COLO668 (cell line): ENCODE measurements around the gene NUDT16L1.

ENCODE experiments used
- DNase-seq: peaks from one replicate; lab custom pipeline; 2025; ENCODE audit not compliant: unreplicated experiment; lab: John Stamatoyannopoulos, UW

The NUDT16L1 gene

DNA sequence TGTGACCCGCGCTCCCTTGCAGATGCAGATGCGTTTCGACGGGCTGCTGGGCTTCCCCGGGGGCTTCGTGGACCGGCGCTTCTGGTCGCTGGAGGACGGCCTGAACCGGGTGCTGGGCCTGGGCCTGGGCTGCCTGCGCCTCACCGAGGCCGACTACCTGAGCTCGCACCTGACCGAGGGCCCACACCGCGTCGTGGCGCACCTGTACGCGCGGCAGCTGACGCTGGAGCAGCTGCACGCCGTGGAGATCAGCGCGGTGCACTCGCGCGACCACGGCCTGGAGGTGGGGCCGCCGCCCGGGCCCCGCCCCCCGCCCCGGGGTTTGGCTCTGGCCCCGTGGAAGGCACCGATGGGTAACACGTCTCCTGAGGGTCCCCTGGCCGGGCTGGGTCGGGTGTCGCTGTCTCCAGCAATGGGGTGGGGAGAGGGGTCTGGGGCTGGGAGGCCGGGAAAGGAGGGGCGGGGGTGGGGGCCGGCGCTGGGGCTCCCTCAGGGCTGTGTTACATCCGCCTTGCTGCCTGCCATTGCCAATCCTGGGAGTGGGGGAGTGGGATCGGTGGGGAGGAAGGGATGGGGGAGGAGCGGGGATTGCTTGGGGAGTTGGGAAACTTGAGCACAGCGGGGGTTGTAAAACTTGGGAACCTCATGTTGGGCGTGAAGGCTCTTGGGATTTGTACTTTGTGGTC, 737 bp downstream of the NUDT16L1 start:
- DNase-seq, result peak; percentile 75

DNA sequence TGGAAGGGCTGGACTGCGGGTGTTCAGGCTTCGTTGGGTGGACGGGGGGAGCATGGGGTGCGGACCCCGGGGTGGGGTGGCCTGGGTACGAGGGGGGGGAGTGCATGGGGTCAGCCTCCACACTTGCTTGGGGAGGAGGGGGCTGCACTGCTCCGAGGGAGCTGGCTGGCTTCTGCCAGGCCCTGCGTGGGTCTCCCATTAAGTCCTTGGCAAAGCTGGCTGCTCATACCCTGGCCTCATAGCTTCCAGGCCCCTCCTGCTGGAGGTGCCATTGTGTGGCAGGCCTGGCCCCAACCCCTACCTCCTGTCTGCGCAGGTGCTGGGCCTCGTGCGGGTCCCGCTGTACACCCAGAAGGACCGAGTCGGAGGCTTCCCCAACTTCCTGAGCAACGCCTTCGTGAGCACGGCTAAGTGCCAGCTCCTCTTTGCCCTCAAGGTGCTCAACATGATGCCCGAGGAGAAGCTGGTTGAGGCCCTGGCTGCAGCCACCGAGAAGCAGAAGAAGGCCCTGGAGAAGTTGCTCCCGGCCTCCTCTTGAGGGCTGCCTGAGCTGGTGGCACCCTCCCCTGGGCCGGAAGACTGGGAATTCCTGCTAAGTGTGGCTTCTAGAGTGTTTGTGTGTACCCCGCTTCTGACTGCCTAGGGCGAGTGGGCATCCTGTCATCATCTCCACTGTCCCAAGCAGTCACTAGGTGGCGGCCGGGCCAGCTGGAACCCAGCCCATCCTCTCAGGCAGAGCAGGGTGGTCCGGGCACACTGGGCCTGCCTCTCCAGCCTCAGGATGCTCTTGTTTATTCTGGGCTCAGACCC, 1.5 kb downstream of the NUDT16L1 start:
- no peak for DNase-seq

DNA sequence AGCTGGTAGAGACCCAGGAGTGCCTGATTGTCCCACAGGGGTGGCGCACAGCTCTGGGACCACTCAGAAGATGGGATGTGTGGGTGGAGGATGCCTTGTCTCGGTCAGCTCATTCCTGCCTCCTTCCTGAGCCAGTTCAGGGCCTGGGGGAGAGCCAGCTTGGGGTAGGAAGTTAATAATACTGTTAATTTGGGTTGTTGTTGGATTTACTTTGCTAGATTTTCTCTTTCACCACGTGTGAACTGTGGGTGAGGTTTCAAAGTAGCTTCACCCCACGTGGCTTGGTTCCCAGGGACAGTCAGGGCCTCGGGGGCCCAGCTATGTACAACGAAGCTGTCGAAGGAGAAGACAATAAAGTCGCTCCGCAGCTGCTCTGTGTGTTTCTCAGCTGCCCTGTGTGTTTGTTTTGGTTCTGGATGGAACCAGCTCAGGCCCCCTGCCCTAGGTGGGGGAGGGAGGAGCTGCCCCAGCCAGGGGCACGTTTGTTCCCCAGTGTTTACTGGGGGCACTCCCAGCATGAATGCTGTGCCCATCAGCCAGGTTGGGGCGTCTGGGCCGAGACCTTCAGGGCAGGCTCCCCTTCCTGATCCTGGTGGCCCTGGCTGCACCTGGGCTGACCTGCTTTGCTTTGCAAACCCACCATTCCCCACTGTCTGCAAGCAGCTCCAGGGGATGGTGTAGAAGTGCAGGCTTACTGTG, 2.3 kb downstream of the NUDT16L1 start:
- peak; percentile 62 for DNase-seq

DNA sequence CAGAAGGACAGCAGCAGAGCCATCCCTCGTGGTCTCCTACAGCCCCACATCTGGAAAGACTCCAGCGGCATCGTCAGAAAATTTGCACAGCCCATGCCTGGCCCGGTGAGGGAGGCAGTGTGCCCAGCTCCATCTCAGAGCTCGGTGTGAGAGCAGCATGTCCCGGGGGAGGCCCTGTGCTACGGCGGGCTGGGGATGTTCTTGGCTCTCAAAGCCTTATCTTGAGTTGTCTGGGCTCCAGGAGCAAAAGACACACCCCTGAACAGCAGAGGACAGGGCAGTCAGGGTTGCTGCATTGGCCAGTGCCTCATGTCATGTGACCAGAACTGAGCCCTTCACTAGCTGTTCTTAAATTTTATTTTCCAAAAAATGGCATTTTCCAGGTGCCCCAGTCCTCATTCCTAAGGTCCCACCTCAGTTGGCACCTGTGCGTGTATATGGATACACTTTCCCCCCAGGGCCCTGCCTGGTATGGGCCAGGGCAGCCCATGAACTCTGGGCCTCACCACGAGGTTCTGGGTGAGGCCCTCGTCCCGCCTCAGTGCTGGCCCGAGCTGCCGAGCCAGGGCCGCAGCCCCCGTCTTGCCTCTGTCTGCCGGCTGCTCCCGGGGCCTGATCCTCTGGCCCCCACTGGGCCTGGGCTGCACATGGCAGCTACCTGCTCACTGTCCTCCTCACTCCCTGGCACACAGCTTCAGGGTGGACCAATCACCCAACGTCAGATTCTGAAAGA, 3.0 kb downstream of the NUDT16L1 start:
- DNase-seq, result no peak

DNA sequence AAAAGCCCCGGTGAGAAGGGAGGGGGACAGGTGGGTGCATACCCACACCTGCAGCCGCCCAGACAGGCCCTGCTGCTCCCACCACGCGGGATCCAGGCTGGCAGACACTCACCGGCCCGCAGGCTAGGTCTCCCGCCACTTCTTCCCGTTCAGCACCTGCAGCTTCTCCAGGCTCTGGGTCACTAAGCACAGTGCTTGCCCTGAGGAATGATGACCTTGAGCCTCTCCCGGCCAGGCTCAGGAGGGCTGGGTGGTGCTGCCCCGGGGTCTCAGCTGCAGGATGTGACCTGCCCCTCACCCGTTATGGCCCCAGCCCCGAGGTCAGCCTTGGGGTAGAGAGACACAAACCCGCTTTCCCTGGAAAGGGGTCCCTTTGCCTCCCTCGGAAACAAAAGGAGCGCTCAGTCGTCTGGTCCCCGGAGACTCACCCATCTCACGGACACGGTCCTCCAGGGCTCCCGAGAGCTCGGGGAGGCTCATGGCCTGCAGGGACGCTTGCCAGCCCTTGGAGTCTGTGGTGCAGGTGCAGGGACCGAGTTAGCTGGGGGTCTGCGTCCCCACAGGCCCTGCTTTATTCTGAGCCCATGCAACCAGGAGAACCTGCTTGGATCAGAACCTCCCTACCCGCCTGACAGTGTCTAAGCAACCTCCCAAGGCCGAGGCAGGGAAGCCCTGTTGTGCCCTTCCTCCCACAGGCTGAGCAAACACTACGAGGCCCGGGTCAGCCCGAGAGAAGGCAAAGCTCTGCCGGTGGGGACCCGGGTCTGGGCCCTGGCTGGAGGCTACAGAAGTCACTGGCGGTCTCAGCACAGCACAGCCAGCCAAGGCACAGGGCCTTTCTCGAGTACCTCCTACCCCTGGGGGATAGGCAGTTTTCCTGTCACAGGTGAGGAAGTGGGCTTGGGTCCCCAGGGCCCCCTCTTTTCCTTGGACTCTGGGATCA, 3.8 kb downstream of the NUDT16L1 start:
- peak; percentile 25 for DNase-seq

DNA sequence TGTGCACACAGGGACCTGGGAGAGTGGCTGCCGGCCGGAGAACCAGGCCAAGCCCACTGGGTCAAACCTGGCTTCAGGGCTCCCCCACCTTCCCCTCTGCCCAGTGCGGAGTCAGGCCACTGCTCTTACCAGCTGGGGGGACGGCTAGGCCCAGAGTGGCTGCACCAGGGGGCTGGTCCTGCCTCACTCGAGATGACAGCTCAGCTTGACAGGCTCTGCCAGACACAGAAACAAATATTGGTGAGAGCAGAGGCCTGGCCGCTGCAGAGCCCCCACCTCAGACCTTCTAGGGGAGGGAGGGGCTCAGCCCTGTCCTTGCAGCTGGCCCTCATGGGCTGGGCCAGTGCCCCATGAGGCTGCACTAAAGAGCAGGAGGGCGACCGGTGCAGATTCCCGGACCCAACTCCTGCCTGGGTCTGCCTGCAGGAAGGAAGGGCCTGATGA, 4.5 kb downstream of the NUDT16L1 start:
- no peak for DNase-seq

DNA sequence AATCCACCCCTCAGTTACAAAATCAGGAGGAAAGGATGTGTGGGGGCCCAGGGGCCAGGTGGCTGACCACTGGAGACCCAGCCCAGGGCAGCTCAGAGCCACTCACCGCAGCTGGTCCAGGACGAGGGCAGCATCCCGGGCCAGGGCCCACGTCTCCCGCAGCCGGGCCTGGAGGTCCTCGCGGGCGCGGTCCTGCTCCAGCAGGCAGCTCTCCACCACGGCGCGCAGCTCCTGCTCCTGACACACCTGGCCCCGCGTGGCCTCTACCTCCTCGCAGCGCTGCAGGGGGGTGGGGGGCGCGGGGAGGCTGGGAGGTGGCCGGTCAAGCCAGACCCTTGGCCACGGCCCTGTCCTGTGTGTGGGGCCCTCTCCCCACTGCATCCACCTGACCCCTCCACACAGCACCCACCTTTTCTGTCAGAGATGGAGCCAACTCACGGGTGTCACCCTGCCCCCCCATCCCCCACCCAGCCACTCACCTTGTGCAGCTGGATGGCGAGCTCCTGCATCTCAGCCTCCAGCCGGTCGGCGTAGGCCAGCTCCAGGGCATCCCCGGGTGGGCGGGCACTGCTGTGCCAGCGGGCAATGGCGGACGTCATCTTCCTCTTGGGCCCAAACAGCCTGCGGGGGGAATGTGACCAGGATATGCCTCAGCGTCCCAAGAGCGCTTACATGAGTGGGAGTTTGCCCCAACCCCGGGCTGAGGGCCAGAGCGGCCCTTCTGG, 5.1 kb downstream of the NUDT16L1 start:
- DNase-seq, result no peak

DNA sequence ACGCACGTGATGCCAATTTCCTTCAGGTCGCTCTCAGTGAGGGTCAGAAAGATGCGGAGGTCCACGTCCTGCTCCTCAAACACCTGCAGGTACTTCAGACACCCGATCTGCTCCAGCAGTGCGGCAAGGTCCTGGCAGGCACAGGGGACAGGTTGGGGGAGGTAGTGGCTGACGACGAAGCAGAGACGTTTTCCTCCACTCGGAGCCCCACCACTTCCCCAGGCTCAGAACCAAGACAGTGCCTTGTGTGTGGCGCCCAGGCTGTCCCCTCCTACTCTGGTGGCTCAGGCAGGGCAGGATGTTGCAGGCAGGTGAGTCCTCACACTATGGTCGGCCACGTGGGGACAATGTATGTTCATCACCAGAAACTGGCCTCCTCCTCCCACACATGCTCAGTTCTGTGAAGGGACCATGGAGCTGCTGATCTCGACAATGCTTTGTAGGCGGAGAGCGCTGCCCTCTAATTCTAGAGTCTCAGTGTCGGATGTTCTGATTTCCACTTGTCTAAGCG, 5.7 kb downstream of the NUDT16L1 start:
- DNase-seq, result no peak

DNA sequence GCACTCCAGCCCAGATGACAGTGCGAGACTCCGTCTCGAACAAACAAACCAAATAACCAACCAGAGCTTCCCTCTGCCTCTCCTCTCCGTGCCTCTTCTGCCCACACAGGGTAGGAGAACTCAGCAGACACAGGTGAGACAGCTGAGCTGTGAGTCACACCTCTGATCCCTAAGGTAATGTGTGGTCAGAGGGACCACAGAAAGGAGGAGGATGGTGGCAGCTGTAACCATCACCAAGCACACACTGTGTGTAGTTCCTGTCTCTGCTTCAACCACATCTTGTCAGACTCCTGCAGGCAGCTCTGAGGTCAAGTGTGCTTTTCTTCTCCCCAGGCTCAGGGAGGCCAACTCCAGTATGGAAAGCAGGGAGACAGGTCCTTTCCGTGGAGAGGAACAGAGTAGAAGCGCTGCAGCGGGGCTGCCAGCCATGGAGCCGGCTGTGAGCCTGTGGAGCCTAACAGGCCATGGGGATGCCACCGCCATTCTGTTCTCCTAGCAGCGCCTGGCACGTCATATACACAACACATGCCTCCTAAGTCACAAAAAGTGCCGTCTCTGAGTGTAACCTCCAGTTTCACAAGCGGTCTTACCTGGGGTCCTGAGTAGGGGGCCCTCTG, 7.1 kb downstream of the NUDT16L1 start:
- no peak for DNase-seq

DNA sequence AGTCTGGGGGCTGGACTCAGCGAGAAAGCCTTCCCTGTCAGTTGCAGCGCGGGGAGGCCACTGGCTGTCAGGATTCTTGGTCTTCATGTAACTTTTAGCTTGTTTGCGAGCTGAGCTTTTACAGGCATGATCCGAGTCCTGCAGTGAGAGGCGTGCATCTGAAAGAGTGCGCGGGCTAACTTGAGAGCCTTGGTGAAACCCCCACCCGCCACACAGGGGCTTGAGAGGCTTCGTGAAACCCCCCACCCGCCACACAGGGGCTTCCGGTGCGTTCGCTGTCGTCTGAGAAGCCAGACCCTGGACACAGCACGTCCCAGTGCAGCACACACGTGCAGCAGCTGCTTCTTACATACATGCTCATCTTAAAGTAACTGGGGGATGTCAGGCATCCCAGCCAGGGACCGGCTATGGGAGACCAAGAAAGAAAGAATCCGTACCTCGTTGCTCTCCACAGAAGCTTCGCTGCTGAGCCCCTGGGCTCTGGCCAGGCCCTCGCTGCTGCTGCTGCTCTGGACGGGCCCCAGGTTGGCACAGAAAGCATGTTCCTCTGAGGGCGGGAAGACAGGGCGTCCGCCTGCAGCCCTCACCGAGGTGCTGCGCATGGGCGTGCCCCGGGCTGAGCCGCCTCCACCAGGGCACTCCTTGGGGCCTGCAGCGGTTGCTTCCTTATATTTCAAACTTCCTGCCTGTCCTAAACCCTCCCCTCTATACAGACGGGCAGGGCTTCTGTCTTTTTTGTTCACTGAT, 7.8 kb downstream of the NUDT16L1 start:
- DNase-seq, result no peak

DNA sequence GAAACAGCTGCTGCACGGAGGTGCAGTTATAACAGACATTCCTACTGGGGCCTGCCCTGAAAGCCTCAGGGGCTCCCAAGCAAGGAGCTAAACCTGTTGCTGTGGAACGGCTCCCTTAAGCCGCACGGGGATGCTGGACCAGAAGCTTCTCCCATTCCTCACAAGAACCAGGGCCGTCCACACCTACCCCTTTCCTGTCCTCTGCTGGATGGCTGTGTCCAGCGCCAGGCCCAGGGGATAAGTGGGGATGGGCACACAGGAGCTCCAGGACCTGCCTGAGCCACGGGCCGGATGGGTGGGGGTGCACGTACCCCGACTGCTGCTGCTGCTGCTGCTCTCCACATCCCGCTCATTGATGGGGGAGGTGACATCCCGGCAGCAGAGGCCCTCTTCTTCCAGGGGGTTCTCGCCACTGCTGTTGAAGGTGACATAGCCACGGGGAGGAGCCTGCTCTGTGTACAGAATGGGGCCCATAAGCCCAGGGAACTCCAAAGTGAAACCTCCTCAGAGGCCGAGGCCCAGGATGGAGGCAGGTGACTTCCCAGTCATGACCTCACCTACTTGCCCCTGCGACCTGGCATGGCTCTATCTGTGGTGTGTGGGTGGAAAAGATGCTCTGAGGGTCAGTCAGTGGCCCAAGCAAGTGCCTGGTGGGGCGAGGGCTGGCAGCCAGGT, 8.6 kb downstream of the NUDT16L1 start:
- no peak for DNase-seq

DNA sequence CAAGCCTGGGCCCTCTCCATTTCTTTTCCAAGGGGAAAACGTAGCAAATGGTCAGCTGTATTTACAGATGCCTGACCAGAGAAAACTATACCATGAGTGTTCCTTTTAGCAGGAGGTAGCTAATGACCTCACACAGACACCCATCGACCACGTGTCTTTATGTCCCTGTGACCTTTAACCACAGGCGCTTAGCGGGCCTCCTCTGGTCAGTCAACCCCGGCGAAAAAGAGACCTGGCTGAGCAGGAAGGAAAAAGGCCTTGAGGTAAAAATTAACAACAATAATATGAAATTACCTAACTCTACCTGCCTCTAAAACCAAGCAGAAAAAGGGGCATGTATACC, 9.1 kb downstream of the NUDT16L1 start:
- no peak for DNase-seq

DNA sequence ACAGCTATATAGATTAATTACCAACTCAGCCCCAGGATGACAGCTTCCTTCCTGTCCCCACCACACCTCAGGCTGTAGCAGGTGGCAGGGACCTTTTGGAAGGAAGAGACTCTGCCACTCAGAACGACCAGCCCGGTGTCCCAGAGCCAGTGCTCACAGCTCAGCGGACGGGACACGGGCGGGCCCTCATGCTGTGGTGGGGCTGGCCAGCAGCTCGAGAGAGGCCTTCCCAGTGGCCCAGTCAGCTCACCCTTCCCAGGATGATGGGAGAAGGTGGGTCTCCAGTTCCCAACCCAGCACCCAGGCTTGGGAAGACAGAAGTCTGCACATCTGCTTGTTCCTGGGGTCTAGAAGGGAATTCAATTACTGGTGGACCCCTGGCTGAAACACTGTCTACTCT, 10.5 kb downstream of the NUDT16L1 start:
- no peak for DNase-seq

DNA sequence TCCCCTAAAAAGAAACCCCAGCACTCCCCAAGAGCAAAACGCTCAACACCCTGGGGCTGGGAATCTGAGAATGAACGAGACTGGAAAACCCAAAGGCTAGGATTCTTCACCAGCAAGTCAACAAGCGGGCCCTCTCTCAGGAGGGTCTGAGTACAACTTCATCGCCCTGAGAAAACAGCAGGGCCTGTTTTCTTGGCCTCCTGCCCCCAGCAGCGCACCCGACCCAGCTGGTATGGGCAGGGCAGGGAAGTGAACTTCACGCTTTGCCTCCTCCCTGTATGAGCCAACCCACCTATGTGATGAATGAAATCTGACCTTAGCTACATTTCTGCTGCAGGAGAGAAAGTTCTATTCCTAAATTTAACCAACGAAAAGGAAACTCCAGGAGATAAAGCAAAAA, 11.1 kb downstream of the NUDT16L1 start:
- no peak for DNase-seq

DNA sequence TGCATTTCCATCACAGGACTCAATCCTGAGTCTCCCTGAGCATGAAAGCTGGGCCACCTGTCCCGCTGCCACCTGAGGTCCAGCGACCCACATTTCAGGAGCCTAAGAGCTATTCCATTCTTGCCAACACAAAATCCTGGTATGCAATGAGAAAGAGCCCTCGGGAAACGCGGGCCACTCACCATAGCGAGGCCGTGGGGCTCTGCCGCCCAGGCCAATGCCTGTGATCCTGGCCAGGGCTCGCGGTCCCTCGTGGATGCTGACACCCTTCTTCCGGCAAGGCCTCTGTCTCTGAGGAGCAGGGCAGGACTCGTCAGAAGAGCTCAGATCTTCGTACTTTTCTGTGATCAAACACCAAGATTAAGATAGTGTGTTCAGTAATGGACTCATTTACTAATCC, 11.6 kb downstream of the NUDT16L1 start:
- no peak for DNase-seq

DNA sequence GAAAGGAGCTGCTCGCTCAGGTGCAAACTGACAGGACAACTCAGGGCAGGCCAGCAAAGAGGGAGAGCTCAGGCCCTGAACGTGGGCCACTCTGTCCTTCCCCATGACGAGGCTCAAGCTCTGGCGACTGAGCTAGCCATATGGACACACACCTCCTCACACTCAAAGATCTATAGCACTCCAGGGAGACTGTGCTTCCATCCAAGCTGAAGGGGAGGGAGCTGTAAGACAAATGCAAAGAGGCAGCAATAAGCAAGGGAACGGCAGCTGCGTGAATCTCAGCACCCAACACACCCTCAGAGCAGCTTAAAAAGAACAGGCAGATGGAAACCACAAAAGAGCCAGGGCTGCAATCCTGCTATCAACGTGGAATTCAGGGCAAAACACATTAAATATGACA, 13.5 kb downstream of the NUDT16L1 start:
- DNase-seq, result no peak

DNA sequence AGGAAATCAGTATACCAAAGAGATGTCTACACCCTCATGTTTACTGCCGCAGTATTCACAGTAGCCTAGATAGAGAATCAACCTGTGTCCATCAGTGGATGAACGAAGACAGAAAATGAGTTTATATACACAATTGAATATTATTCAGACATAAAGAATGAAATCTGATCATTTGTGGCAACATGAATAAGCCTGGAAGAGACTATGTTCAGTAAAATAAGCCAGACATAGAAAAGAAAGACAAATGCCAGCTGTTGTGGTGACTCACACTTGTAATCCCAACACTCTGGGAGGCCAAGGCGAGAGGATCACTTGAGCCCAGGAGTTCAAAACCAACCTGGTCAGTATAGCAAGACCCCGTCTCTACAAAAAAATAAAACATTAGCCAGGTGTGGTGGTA, 16.1 kb downstream of the NUDT16L1 start:
- no peak for DNase-seq
